MM.1S (cell line): ENCODE results near the gene PSORS1C1.

ENCODE experiments used
- EZH2phosphoT487 ChIP-seq: fragments of 300-600 bp; sonication (generic); IDR thresholded peaks from 2 replicates; pipeline ENCODE4 v1.6.1; 2018; ENCODE audit warnings: antibody characterized with exemption, low read length
- TF ChIP-seq, protein P1 (sequence below): fragments of 300-600 bp; sonication (generic); IDR thresholded peaks from 2 replicates; pipeline ENCODE4 v1.5.1; 2016; ENCODE audit warnings: antibody characterized with exemption, low read length, mixed read lengths

DNA sequence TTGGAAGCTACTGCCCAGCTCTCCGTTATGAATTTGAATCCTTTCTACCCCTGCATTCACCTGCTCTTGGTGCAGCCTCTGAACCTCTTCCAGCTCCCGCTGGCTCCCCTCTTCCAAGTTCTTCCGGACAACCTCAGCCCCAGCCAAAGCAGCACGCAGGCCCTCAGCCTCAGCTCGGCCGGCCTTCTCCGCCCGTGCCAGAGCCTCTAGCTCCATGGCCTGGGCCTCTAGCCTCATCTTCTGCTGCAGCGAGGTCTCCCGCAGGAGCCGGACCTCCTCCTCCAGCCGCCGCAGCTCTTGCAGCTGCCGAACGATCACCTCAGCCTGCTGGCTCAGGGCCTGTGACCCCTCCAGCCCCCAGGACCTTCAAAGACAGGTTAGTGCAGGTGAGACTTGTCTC, 39.8 kb downstream of the PSORS1C1 start:
- TF ChIP-seq, protein P1, sequence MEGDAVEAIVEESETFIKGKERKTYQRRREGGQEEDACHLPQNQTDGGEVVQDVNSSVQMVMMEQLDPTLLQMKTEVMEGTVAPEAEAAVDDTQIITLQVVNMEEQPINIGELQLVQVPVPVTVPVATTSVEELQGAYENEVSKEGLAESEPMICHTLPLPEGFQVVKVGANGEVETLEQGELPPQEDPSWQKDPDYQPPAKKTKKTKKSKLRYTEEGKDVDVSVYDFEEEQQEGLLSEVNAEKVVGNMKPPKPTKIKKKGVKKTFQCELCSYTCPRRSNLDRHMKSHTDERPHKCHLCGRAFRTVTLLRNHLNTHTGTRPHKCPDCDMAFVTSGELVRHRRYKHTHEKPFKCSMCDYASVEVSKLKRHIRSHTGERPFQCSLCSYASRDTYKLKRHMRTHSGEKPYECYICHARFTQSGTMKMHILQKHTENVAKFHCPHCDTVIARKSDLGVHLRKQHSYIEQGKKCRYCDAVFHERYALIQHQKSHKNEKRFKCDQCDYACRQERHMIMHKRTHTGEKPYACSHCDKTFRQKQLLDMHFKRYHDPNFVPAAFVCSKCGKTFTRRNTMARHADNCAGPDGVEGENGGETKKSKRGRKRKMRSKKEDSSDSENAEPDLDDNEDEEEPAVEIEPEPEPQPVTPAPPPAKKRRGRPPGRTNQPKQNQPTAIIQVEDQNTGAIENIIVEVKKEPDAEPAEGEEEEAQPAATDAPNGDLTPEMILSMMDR, result no peak
- TF ChIP-seq EZH2phosphoT487, result no peak
